ENCODE data around the gene AGAP1.

Gene AGAP1

GRCh38 chr2:235533616-235534385 is 40.0 kb downstream of the AGAP1 start:
- no peak for DNase-seq

GRCh38 chr2:235534678-235535422 is 41.0 kb downstream of the AGAP1 start:
- DNase-seq: no peak

- DNase-seq: no peak
Observed at GRCh38 chr2:235535423-235536130, 41.7 kb downstream of the AGAP1 start.

- no peak for DNase-seq
Observed at GRCh38 chr2:235536711-235537110, 42.9 kb downstream of the AGAP1 start.

GRCh38 chr2:235537186-235537585 is 43.3 kb downstream of the AGAP1 start:
- DNase-seq: no peak

GRCh38 chr2:235537587-235537986 is 43.7 kb downstream of the AGAP1 start:
- DNase-seq: no peak

GRCh38 chr2:235538144-235538639 is 44.3 kb downstream of the AGAP1 start:
- DNase-seq: no peak

- no peak for DNase-seq
Observed at GRCh38 chr2:235538981-235539380, 45.1 kb downstream of the AGAP1 start.

- DNase-seq: no peak
Observed at GRCh38 chr2:235539773-235540172, 45.9 kb downstream of the AGAP1 start.

GRCh38 chr2:235541016-235541415 is 47.2 kb downstream of the AGAP1 start:
- DNase-seq: no peak

GRCh38 chr2:235541838-235542549 is 48.2 kb downstream of the AGAP1 start:
- DNase-seq: no peak

GRCh38 chr2:235542733-235543127 is 48.9 kb downstream of the AGAP1 start:
- DNase-seq: no peak

GRCh38 chr2:235543128-235543750 is 49.4 kb downstream of the AGAP1 start:
- no peak for DNase-seq

GRCh38 chr2:235543851-235544688 is 50.2 kb downstream of the AGAP1 start:
- no peak for DNase-seq

GRCh38 chr2:235544689-235544969 is 50.8 kb downstream of the AGAP1 start:
- no peak for DNase-seq

GRCh38 chr2:235545339-235546150 is 51.7 kb downstream of the AGAP1 start:
- DNase-seq: no peak

- DNase-seq: no peak
Observed at GRCh38 chr2:235546151-235546435, 52.2 kb downstream of the AGAP1 start.

- no peak for DNase-seq
Observed at GRCh38 chr2:235546436-235546835, 52.6 kb downstream of the AGAP1 start.

- no peak for DNase-seq
Observed at GRCh38 chr2:235549735-235550377, 56.0 kb downstream of the AGAP1 start.

- no peak for DNase-seq
Observed at GRCh38 chr2:235550378-235550760, 56.5 kb downstream of the AGAP1 start.

- DNase-seq: no peak
Observed at GRCh38 chr2:235550946-235551345, 57.1 kb downstream of the AGAP1 start.
